Upper lobe of left lung (tissue), 6 donors: Measurements from ENCODE around the gene GALNT18. TPM values are rescaled to one million over a fixed set of nuclear protein-coding genes. Genes with fewer than 3 reads are reported as not detected.

Experiments
- ATAC-seq, 2 donors: fragments of 200-7000 bp; cut with Tn5 transposase; one replicate each; pipeline ENCODE4 v1.9.1; 2022; ENCODE audit warnings: mild to moderate bottlenecking in 2 of 2, moderate library complexity in 2 of 2; ENCODE audit not compliant: low FRiP score in 2 of 2
- DNase-seq, 2 donors: peaks; one replicate each; pipeline ENCODE4 v3.0.0-alpha.2; 2019 to 2020
- H3K27ac ChIP-seq, 4 donors: fragments of 200-600 bp; sonication (generic); one replicate each; pipeline ENCODE4 v1.5.1; 2016 to 2019
- H3K27me3 ChIP-seq, 4 donors: fragments of 200-600 bp; sonication (generic); one replicate each; pipeline ENCODE4 v1.5.1; 2017 to 2019
- H3K36me3 ChIP-seq, 4 donors: fragments of 200-600 bp; sonication (generic); one replicate each; pipeline ENCODE4 v1.5.1; 2016 to 2019
- H3K4me1 ChIP-seq, 4 donors: fragments of 200-600 bp; sonication (generic); one replicate each; pipeline ENCODE4 v1.5.1; 2018 to 2019
- H3K4me3 ChIP-seq, 4 donors: fragments of 200-600 bp; sonication (generic); one replicate each; pipeline ENCODE4 v1.5.1; 2017 to 2019; ENCODE audit warnings: mild to moderate bottlenecking in 2 of 4, moderate library complexity in 1 of 4
- H3K9me3 ChIP-seq, 4 donors: fragments of 200-600 bp; sonication (generic); one replicate each; pipeline ENCODE4 v1.5.1; 2018 to 2019
- CTCF ChIP-seq, 6 experiments: fragments of 450-650 bp in 4 of 6; fragments of 200-600 bp in 2 of 6; sonication (generic) in 2 of 6; IDR thresholded peaks; one replicate each; pipeline ENCODE4 v1.5.1; 2016 to 2019; ENCODE audit warnings: antibody characterized with exemption in 6 of 6
- EP300 ChIP-seq, 4 donors: sonication (generic); formaldehyde crosslinking; IDR thresholded peaks; one replicate each; pipeline ENCODE4 v1.5.1; 2017; ENCODE audit warnings: antibody characterized with exemption in 4 of 4, control low read depth in 2 of 4
- POLR2A ChIP-seq, 4 donors: fragments of 450-650 bp; IDR thresholded peaks; one replicate each; pipeline ENCODE4 v1.5.1; 2016 to 2017; ENCODE audit warnings: antibody characterized with exemption in 4 of 4, mild to moderate bottlenecking in 2 of 4
- POLR2AphosphoS5 ChIP-seq, 2 donors: sonication (generic); formaldehyde crosslinking; IDR thresholded peaks; one replicate each; pipeline ENCODE4 v1.5.1; 2017; ENCODE audit warnings: antibody characterized with exemption in 2 of 2
- WGBS, 2 donors: methylation state at CpG; one replicate each; pipeline ENCODE4 v1.1.5; 2017 to 2018; 5-methylcytosine and 5-hydroxymethylcytosine counted together
- total RNA-seq, 6 donors: library from RNA; depleted of rRNA in 4 of 6; stranded (reverse); fragments of >200 nt in 4 of 6; gene quantifications; one replicate each; pipeline versions ENCODE4 v1.1.0 to v1.2.1, GENCODE V29; 2016 to 2021
- donor health status: DM: no; HTN: no; CAD: no; lungs with moderate emphysema.
- donor health status: DM: no; HTN: yes; CAD: no; lungs with severe emphysema.

Gene GALNT18
- total RNA-seq, 6 donors from 2014 or later: 48.2 to 115 (median 61.8) TPM

- no peak for TF ChIP-seq POLR2AphosphoS5 (IDR thresholded peaks at IDR 0.05)
- no peak for TF ChIP-seq EP300 (IDR thresholded peaks at IDR 0.05)
- no peak for TF ChIP-seq POLR2A (IDR thresholded peaks at IDR 0.05)
- DNase-seq (no peak), ATAC-seq (no peak)
- Histone ChIP-seq H3K4me3 (no peak overlapping the region), H3K27ac (no peak overlapping the region), H3K27me3 (no peaks in the 10 kb centered on the region), H3K4me1 (peaks cover 10 to 26% (median 18%) of the 10 kb centered on the region in 4 donors), H3K9me3 (no peaks in the 10 kb centered on the region), H3K36me3 (peaks cover 0 to 2% (median 0%) of the 10 kb centered on the region in 4 donors)
- WGBS, 2 donors: 87 to 97% methylated on average over 7 of the region's 7 CpGs
These were observed 180.3 kb downstream of the GALNT18 start for GRCh38 chr11:11441516-11441915.

GRCh38 chr11:11441091-11441490 is 180.7 kb downstream of the GALNT18 start:
- DNase-seq (no peak), ATAC-seq (no peak)
- H3K9me3 ChIP-seq: no peaks in the 10 kb centered on the region
- H3K27me3 ChIP-seq: no peaks in the 10 kb centered on the region
- H3K36me3 ChIP-seq: no peaks in the 10 kb centered on the region
- H3K4me3 ChIP-seq: no peak overlapping the region
- TF ChIP-seq POLR2A (IDR thresholded peaks at IDR 0.05) (no peak), EP300 (IDR thresholded peaks at IDR 0.05) (no peak), CTCF (IDR thresholded peaks at IDR 0.05) (no peak), POLR2AphosphoS5 (IDR thresholded peaks at IDR 0.05) (no peak)
- 59 to 61% methylated on average over 1 of the region's 1 CpG for WGBS, 2 donors
- H3K4me1 ChIP-seq: peaks cover 10 to 26% (median 18%) of the 10 kb centered on the region in 4 donors
- no peak overlapping the region for H3K27ac ChIP-seq

- ATAC-seq (no peak), DNase-seq (no peak)
- Histone ChIP-seq H3K9me3 (no peaks in the 10 kb centered on the region), H3K4me1 (peaks cover 6 to 16% (median 15%) of the 10 kb centered on the region in 4 donors), H3K27ac (no peak overlapping the region), H3K36me3 (no peaks in the 10 kb centered on the region), H3K4me3 (no peak overlapping the region), H3K27me3 (no peaks in the 10 kb centered on the region)
- TF ChIP-seq POLR2A (IDR thresholded peaks at IDR 0.05): no peak
- no peak for TF ChIP-seq CTCF (IDR thresholded peaks at IDR 0.05)
- TF ChIP-seq POLR2AphosphoS5 (IDR thresholded peaks at IDR 0.05): no peak
- WGBS, 2 donors: 64 to 80% methylated on average over 3 to 6 of the region's 6 CpGs
These were observed 181.7 kb downstream of the GALNT18 start for GRCh38 chr11:11440144-11440543.

- no peaks in the 10 kb centered on the region for H3K27me3 ChIP-seq
- DNase-seq (no peak), ATAC-seq (no peak)
- no peak overlapping the region for H3K4me3 ChIP-seq
- no peak overlapping the region for H3K27ac ChIP-seq
- 85 to 97% methylated on average over 2 of the region's 2 CpGs for WGBS, 2 donors
- peaks cover under 1 to 11% (median 10%) of the 10 kb centered on the region in 4 donors for H3K4me1 ChIP-seq
- H3K9me3 ChIP-seq: no peaks in the 10 kb centered on the region
- TF ChIP-seq POLR2AphosphoS5 (IDR thresholded peaks at IDR 0.05) (no peak), POLR2A (IDR thresholded peaks at IDR 0.05) (no peak), CTCF (IDR thresholded peaks at IDR 0.05) (no peak), EP300 (IDR thresholded peaks at IDR 0.05) (no peak)
- H3K36me3 ChIP-seq: no peaks in the 10 kb centered on the region
These were observed 182.2 kb downstream of the GALNT18 start for GRCh38 chr11:11439591-11439990.

GRCh38 chr11:11436715-11437313 is 185.0 kb downstream of the GALNT18 start:
- Histone ChIP-seq H3K27me3 (no peaks in the 10 kb centered on the region), H3K9me3 (no peaks in the 10 kb centered on the region), H3K36me3 (peaks cover 0 to 14% (median 3%) of the 10 kb centered on the region in 4 donors), H3K27ac (no peak overlapping the region), H3K4me3 (no peak overlapping the region), H3K4me1 (no peaks in the 10 kb centered on the region)
- TF ChIP-seq POLR2A (IDR thresholded peaks at IDR 0.05): no peak
- TF ChIP-seq POLR2AphosphoS5 (IDR thresholded peaks at IDR 0.05): no peak
- no peak for TF ChIP-seq EP300 (IDR thresholded peaks at IDR 0.05)
- TF ChIP-seq CTCF (IDR thresholded peaks at IDR 0.05): no peak
- 74 to 88% methylated on average over 8 to 10 of the region's 10 CpGs for WGBS, 2 donors
- DNase-seq (no peak), ATAC-seq (no peak)
